Stimulated activated CD8-positive, alpha-beta memory T cell treated with anti-CD3 and anti-CD28 coated beads, Interleukin-7, amount 100 ng/mL, for 24 hours (primary cell): Measurements from ENCODE around the gene BUD31.
"Not testable (repeated sequence)": the region's sequence is repeated elsewhere in the genome, so short reads cannot be mapped to it uniquely, and the experiment has no call there.

ENCODE experiments used
- DNase-seq: peaks from one replicate; pipeline ENCODE4 v3.0.0-alpha.2; 2020; ENCODE audit warnings: low read depth

The BUD31 gene

GRCh38 chr7:99408379-99409191, at the start of gene BUD31, which contains the start of gene PDAP1:
Gene BUD31 (plus strand): TSS chr7:99408969. CDS start chr7:99411093, 2,124 bp downstream.
Gene PDAP1 (minus strand): TSS chr7:99408597. CDS start chr7:99408548, 49 bp downstream.
- DNase-seq: peak; percentile 83

DNA sequence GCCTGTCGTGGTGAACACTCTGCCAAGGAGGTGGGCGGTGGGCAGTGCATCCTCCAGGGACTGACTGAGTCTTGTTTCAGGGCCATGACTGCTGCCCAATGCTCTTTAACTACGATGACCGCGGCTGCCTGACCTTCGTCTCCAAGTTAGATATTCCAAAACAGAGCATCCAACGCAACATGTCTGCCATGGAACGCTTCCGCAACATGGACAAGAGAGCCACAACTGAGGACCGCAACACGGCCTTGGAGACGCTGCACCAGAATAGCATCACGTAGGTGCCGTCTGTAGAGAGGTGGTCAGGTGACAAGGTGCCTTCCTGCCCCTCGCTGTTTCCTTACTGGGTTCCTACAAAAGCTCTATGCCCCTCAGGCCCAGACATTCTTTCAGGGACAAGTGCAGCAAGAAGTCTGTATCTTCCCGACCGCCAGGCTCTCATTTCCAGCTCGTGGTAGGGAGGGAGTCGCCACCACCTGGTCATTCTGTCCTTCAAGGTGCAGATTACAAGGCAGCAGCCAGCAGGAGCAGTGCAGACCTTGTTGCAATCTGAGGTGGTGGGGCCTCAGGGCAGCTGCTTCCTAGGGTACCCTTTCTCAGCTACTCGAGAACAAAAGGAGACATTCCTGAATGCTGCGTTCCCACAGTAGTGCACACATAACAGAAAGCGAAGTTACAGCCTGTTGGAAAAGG, 49.2 kb upstream of the BUD31 start:
- DNase-seq: no peak

DNA sequence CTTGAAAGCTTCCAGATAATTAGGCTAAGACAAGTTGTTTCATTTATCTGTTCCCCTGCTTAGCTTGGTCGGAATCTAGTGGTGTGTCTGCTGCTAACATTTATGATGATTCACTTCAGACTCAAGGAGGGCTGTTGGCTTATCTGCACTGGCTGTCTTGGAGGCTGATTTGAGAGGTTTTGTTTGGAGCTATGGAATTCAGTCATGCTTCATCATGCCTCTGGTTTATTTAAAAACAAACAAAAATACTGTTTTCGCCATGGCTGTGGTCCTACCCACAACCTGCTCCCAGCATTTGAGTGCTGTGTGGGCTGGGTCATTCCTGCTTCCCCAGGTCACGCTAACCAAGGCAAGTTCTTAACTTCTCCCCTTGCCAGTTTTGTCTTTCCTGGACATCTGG, 46.0 kb upstream of the BUD31 start:
- no peak for DNase-seq

DNA sequence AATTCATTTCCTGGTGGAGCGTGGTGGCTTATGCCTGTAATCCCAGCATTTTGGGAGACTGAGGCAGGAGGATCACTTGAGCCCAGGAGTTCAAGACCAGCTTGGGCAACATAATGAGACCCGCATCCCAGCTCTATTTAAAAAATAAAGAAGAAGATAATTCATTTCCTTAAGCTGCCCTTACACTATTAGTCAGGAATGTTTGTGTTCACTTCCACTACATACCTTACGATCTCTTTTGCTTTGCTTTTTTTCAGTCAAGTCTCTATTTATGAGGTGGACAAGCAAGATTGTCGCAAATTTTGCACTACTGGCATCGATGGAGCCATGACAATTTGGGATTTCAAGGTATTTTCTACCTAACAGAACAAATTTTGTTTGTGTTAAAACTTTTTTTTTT, 45.5 kb upstream of the BUD31 start:
- no peak for DNase-seq

- no peak for DNase-seq
These were observed 43.2 kb upstream of the BUD31 start for GRCh38 chr7:99365318-99366141.

DNA sequence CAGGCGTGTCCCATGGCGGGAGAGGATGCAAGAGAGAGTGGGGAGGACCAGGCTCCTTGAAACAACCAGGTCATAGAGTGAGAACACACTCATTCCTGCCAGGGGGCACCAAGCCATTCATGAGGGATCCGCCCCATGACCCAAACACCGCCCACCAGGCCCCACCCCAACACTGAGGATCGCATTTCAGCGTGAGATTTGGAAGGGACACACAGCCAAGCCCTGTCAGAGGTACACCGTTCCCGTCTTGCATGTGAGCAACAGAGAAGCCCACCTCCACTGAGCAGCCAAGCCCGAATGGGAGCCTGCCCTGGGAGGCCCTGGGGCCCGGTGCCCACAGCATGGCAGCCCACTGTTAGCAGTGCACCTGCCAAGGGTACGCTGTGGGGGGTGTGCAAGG, 42.1 kb upstream of the BUD31 start:
- no peak for DNase-seq

DNA sequence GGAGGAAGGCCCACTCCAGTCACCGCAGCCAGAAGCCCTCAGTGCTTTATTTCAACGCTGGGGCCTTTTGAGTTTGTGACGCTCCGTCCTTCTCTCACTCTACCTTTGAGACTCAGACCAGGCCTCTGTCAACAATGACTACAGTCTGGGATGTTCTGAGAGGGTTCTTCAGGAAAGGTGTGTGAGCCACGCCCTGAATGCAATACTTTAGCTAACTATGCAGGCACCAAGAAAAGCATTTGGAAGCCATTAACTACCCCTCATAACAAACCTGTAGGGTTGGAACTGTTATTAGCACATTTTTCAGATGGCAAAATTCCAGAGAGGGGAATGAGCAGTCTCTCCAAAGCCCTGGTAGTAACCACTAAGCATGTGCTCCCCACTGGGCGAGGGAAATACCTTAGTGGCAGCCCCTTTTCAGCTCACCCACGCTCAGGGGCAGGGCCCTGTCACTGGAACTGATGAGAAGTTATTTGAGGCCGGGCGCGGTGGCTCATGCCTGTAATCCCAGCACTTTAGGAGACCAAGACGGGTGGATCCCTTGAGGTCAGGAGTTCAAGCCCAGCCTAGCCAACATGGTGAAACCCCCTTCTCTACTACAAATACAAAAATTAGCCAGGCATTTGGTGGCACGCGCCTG, 39.9 kb upstream of the BUD31 start:
- DNase-seq: no peak

GRCh38 chr7:99369767-99370391, 38.9 kb upstream of the BUD31 start:
- DNase-seq: no peak

DNA sequence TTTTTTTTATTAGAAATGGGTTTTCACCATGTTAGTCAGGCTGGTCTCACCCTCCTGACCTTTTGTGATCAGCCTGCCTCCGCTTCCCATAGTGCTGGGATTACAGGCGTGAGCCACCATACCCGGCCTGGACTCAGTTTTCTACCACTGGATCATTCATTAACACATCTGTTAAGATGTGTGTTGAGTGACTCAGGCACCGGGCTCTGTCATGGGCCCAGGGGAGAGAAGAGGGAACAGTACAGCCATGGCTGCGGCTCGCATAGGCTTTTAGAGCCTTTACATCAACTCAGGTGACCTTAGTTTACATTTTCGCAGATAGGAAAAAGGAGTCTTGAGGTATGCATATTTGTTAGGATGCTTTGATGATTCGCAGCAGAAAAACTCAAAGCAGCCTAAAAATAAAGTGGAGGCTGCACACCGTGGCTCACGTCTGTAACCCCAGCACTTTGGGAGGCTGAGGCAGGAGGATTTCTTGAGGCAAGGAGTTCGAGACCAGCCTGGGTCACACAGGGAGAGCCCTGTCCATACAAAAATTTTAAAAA, 37.3 kb upstream of the BUD31 start:
- DNase-seq: no peak

- no peak for DNase-seq
These were observed 36.3 kb upstream of the BUD31 start for GRCh38 chr7:99372275-99373090.

- no peak for DNase-seq
These were observed 35.4 kb upstream of the BUD31 start for GRCh38 chr7:99373091-99374066.

GRCh38 chr7:99374111-99375064, 34.4 kb upstream of the BUD31 start, which contains the start of gene ARPC1B:
Gene ARPC1B (plus strand): TSS chr7:99374730. CDS start chr7:99385715, 10,985 bp downstream.
- DNase-seq: peak; percentile 78

- DNase-seq: no peak
These were observed 33.5 kb upstream of the BUD31 start for GRCh38 chr7:99375070-99375807.

DNA sequence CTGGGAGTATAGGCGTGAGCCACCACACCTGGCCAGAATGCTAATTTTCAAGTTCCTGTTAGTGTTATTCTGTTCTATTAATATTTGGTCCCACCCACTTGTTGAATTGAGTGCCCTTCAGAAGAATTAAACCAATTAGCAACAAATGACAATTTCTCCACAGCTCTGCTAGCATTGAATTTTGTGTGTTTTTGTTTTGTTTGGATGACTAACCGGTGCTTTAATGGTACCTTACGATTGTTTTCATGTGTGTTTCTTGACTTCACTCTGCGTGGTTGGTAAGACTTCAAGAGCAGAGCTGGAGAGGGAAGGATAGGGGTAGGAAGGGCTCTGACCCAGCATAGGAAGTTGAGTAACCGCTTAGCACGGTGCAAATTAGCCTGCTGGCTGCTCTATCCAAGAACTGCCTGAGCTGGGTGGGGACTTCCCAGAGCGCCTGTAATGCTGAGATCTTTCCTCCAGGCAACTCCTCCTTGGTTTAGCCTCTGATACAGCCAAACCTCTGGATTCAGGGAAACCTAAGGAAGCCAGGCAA, 29.7 kb upstream of the BUD31 start:
- DNase-seq: no peak

DNA sequence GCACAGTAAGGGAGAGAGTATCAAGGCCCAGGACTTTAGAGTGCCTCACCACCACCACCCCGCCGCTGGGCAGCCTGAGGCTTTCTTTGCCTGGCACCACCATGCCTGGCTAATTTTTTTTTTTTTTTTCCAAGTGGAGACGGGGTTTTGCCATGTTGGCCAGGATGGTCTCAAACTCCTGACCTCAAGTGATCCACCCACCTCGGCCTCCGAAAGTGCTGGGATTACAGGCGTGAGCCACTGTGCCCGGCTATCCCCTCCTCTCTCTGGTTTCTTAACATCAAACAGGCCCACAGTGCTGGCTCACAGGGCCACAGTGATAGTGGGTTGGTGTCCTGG, 29.1 kb upstream of the BUD31 start:
- DNase-seq: not testable (repeated sequence)

GRCh38 chr7:99380032-99380822, 28.5 kb upstream of the BUD31 start:
- DNase-seq: no peak
